Body of pancreas (tissue), 4 donors: ENCODE results near the gene BMPER.

Experiments
- POLR2A ChIP-seq, 3 donors: fragments of 450-650 bp; IDR thresholded peaks; one replicate each; pipeline ENCODE4 v1.6.1; 2016; ENCODE audit warnings: antibody characterized with exemption in 3 of 3, mild to moderate bottlenecking in 2 of 3
- TF ChIP-seq, protein P1 (sequence below), 7 experiments: fragments of 450-650 bp in 4 of 7; fragments of 200-600 bp in 3 of 7; sonication (generic) in 3 of 7; IDR thresholded peaks; one replicate each; pipeline ENCODE4 v1.5.1; 2016 to 2019; ENCODE audit warnings: antibody characterized with exemption in 7 of 7

GRCh38 chr7:34016876-34017275 is 111.5 kb downstream of the BMPER start:
- TF ChIP-seq, protein P1, sequence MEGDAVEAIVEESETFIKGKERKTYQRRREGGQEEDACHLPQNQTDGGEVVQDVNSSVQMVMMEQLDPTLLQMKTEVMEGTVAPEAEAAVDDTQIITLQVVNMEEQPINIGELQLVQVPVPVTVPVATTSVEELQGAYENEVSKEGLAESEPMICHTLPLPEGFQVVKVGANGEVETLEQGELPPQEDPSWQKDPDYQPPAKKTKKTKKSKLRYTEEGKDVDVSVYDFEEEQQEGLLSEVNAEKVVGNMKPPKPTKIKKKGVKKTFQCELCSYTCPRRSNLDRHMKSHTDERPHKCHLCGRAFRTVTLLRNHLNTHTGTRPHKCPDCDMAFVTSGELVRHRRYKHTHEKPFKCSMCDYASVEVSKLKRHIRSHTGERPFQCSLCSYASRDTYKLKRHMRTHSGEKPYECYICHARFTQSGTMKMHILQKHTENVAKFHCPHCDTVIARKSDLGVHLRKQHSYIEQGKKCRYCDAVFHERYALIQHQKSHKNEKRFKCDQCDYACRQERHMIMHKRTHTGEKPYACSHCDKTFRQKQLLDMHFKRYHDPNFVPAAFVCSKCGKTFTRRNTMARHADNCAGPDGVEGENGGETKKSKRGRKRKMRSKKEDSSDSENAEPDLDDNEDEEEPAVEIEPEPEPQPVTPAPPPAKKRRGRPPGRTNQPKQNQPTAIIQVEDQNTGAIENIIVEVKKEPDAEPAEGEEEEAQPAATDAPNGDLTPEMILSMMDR (IDR thresholded peaks at IDR 0.05): no peak
- TF ChIP-seq POLR2A (IDR thresholded peaks at IDR 0.05): no peak
